ENCODE results near the gene YPEL5.
"Not testable (repeated sequence)": the region's sequence is repeated elsewhere in the genome, so short reads cannot be mapped to it uniquely, and the experiment has no call there.

Gene YPEL5

DNA sequence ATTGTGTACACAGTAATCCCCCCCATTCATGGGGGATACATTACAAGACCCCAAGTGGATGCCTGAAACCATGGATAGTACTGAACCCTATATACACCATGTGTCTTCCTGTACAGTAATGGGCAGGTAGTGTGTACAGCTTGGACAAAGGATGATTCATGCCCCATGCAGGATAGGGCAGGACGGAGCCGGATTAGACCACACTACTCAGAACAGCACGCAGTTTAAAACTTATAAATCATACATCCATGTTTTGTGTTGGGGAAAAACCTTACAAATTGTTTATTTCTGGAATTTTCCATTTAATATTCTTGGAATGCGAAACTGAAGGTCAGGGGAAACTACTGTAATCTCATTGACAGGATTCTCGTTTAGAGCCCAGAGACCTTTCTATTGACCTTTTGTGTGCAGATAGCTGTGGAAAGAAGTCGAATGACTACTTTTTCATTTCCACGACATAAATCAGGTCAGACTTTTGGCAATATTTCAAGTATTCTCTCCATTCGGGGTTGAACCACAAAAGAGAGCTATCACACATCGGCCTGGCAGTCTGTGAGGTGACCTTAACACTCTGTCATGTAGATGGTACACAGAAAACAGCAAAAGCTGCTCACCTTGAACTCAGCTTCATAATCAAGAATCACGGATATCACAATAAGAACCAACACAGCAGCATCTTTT lies 9.9 kb upstream of the YPEL5 start:
- DNase-seq (ENCODE audit: extremely low read depth in 1 of 2, low read depth in 1 of 2), result no peak

DNA sequence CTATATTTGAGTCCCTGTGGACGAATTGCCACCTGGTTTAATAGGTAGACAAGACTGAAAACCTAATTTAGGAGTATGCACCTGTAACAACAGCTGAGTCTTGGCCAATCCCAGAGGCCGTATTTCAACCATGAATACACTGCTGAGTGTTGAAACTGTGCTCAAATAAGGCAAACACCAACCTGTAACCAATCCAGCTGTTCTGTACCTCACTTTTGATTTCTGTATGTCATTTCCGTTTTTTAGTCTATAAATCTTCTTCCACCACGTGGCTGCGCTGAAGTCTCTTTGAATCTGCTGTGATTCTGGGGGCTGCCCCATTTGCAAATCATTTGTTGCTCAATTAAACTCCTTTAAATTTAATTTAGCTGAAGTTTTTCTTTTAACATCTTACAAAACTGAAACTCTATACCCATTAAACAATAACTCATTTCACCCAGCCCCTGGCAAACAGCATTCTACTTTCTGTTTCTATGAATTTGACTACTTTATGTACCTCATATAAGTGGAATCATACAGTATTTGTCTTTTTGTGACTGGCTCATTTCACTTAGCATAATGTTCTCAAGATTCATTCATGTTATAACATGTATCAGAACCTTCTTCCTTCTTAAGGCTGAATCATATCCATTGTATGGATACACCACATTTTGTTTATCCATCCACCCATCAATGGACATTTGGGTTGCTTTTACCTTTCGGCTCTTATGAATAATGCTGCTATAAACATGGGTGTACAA lies 7.5 kb upstream of the YPEL5 start:
- no peak for DNase-seq (ENCODE audit: extremely low read depth in 1 of 2, low read depth in 1 of 2)

DNA sequence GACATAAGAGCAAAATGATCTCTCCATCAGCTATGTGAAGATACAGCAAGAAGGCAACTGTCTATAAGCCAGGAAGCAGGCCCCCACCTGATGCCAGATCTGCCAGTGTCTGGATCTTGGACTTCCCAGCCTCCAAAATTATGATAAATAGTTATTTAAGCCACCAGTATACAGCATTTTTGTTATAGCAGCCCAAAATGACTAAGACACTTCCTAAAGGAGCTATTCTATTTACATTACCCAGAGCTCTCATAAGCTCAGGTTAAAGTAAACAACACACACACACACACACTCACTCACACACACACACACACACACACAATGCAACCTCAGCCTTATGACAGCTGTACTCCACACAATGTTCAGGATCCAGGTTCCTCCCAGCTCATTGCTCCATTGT lies 5.7 kb upstream of the YPEL5 start:
- no peak for DNase-seq (ENCODE audit: extremely low read depth in 1 of 2, low read depth in 1 of 2)

DNA sequence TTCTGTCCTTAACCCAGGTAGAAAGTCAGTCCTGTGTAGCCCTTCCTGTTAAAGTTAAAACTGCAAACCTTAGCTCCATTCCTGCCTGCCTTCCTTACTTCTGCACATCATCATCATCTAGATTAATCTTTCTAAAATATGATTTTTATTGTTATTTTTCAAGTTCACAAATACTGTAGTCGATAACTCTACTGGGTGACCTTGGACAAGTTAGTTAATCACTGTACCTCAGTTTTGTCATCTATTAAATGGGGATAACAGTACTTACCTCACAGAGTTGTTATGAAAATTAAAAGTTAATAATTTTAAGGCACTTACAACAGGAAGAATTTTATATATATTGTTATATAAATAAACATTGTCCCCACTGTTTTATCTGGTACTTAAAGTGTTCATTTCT lies 2.5 kb upstream of the YPEL5 start:
- no peak for DNase-seq (ENCODE audit: extremely low read depth in 1 of 2, low read depth in 1 of 2)

DNA sequence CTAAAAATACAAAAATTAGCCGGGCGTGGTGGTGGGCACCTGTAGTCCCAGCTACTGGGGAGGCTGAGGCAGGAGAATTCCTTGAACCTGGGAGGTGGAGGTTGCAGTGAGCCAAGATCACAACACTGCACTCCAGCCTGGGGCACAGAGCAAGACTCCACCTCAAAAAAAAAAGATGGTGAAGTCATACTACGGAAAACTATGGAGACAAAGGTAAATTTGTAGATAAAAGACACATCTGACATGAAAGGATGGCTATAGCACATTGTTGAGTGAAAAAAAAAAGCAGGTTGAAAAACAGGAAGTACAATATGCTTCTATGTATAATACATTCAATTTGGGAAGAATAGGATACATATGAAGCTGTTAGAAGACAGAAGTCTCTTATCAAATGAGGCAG lies 1.9 kb upstream of the YPEL5 start:
- DNase-seq (ENCODE audit: extremely low read depth in 1 of 2, low read depth in 1 of 2), result not testable (repeated sequence)

DNA sequence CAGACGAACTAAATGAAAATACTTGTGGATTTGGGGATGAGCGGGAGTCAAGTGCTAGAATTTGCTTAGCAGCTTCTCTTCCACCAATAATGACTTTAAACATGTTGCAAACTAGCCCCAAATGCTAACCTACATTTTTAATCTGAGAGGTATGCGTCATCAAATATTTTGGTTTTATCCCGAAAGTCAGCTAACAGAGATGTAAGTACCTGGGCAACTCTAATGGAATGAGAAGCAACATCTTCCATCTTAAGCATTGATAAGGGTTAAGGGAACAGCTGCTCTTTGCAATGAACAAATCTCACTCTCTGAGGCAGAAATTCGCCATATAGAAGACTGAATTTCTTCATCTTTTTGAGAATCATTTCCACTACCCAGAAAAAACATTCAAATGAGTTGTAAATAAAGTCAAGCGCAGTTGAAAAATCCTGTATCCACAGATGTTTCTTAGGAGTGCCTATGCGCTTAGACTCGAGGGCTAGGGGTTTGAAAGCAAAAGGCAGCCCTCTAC lies 926 bp upstream of the YPEL5 start:
- no peak for DNase-seq (ENCODE audit: extremely low read depth in 1 of 2, low read depth in 1 of 2)

DNA sequence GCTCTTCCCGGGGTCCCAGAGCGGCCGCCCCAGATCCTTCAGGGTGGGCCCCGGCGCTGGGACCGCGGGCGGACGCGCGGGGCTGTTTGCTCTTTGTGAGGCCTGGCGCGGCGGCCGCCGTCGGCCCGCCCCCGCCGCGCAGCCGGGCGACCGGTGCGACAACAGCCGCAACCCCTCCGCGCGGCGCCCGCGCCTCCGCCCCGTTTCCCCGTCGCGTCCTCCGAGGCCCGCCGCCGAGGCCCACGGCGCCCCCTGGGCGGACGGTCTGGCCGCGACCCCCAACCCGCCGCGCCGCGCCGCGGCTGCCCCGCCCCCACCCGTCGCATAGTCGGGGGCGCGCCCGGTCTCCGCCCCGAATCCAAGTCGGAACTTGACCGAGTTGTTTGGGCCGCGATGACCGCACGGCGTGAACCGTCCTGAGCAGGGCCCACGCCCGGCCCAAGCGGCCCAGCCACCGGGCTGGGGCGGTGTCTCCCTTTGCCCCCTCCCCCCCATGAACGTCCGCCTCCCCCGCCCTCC lies 448 bp downstream of the YPEL5 start:
- DNase-seq (ENCODE audit: extremely low read depth in 1 of 2, low read depth in 1 of 2), result no peak

DNA sequence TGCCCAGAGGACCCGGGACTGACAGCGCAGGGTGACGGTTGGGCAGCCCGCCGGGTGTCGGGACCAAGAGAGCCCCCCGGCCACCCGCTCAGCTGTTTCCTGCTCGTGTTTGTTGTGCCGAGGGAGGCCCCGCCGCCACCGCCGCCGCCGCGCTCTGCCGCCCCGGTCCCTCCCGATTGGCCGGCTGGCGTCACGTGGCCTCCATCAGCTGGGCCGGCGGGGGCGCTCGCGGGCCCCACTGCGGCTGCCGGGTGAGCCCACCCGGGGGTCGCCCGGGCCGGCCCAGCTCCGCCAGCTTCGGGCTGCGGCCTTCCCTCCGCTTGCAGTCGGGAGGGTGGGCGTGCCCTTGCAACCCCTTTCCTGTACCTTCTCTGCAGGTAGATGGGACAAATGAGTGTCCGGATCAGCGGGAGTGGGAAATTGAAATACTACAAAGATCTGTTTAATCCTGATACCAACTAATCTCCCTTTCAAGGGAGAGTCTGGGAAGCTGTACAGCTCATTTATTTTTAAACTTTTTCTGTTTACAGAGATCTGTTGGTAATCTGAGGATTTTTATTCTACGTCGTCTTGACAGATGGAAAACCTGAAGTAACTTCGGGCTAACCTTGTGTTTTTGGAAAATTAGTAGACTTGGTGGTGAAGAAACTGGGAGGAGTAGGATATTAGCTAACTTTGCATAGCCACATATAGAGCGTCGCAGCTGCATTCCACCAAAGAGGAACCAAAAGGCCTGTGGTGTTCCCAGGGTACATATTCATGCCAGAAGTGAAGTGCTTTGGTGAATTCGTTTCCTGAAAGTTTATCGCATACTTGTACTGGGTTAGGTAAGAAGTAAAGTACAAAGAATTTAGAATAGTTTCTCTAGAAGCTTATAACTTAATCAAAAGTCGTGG lies 1.2 kb downstream of the YPEL5 start:
- peak; percentile 27 to 68 for DNase-seq (ENCODE audit: extremely low read depth in 1 of 2, low read depth in 1 of 2)

DNA sequence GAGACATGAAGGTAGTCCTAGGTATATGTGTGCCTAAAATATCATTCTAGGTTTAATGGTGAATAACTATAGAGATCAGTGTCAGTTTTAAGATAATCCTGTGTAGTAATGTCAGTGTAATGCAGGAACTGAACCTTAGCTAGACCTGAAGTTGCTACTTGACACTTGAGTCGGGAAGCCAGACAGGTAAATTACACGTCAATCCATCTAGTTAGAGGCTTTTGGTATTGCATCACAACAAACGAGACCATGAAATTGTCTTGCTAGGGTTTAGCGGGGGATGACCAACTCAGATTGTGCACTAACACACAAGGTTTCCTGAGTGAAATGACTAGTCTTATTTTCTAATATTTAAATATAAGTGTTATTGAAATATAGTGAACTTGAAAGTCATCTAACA lies 2.0 kb downstream of the YPEL5 start:
- no peak for DNase-seq (ENCODE audit: extremely low read depth in 1 of 2, low read depth in 1 of 2)

DNA sequence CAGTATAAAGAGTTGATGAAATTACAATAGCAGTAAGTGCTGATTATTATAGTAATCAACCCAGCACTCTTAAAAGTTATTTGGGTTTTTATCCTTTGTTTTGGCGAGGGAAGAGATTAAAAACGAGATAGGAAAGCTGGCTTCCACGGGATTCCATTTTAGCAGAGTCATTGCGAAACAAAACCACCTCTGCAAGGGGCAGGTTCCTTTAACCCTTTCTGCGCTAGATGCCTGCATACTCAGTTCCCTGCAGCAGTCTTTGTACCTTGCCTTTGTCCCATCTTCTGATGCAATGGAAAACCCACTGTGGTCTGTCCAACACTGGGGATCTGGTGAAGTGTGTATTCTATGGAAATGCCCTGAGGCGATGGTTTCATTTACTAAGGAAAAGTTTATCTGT lies 2.7 kb downstream of the YPEL5 start:
- DNase-seq (ENCODE audit: extremely low read depth in 1 of 2, low read depth in 1 of 2), result no peak

DNA sequence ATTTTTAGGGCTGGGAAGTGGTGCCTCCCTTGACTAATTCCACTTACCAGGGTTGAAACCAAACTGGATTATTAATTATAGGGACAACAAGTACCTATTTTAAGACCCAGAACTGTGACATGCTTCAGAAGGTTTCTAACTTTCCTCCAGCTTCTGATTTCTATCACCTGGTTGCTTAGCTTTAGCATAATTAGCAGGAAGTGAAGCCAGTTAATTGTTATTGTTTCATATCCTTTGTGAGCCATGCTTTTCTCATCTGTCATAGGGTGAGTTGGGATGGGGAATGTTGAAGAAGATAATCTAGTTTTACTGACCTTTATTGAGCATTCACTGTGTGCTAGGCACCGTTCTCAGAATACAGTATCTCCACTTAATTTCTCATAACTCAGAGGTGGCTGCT lies 3.2 kb downstream of the YPEL5 start:
- no peak for DNase-seq (ENCODE audit: extremely low read depth in 1 of 2, low read depth in 1 of 2)

DNA sequence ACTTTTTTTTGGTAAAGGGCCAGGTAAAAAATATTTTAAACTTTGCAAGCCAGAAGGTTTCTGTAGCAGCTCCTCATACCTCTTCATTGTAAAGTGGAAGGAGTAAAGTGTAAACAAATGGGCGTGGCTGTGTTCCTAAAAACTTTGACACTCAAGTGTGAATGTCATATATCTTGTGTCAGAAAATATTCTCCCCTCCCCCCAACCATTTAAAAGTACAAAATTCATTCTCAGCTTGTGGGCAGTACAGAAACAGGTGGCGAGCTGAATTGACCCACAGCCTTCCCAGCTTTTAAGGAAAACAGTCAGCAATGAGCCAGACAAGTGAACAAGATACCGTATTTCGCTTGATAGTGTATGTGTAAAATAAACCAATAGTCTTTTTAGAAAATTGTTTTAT lies 4.0 kb downstream of the YPEL5 start:
- no peak for DNase-seq (ENCODE audit: extremely low read depth in 1 of 2, low read depth in 1 of 2)

DNA sequence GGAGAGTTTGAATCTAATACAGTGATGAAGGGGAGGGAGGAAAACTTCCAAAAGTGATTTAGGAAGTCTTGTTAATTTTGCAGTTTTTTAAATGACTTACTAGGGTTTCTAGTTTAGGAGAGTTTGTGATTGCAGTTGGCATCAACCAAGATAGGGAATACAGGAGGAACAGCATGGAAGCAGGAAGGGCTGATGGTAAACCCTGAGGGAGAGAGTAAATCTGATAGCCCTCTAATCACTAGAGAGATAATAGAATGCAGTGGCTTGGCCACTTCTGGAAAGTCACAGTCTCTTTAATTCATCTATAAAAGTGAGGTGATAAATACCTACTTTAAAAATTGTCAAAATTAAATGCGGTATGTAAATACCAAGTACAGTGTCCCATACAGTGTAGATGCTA lies 5.6 kb downstream of the YPEL5 start:
- DNase-seq (ENCODE audit: extremely low read depth in 1 of 2, low read depth in 1 of 2), result no peak

DNA sequence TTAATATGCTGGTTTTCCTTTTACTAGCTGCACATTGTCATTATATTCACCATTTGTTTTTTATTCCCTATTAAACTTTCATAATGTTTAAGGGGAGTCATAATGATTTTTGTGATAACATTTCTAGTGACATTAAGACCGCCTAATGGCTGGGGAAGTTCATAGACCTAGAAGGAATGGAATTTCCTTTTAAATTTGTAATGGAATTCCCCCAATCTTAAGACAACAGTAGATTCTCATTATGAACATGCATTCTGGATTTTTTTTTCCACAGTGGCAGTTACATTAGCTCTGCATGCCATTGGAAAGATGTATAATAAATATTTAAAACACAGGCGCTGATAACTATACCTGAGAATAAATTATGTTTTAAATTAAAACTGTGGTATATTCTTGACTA lies 8.4 kb downstream of the YPEL5 start:
- no peak for DNase-seq (ENCODE audit: extremely low read depth in 1 of 2, low read depth in 1 of 2)

DNA sequence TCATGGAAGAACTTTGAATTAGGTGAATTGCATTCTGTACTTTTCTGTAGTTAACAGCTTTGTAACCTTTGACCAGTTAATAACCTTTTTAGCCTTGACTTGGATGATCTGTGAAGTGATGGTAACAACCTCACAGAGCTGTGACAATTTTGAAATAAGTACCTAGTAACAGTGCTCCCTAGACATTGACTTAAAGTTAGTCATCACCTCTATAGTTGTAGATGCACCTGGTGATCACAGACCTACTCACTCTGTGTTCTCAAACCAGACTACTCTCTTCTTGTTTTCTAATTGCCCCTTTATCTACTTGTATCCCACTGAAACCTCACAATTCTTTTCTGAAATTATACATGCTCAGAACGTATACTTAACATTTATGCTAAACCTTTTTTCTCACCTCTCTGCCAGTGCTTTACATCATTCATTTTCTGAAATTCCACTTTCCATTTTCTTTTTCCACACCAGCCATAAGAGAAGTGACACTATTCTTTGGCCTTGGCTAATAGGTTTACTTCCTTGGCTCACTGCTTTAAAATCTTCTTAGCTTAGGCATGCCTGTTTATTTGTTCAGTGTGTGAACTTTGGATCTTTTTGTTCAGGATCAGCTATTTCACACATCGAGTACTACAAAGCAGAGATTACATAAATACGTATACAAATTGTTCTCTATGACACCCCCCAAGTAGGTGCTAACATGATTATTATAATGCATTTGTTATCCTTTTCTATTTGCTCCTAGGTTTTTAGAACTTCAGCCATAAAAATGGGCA lies 9.3 kb downstream of the YPEL5 start:
- DNase-seq (ENCODE audit: extremely low read depth in 1 of 2, low read depth in 1 of 2), result no peak

DNA sequence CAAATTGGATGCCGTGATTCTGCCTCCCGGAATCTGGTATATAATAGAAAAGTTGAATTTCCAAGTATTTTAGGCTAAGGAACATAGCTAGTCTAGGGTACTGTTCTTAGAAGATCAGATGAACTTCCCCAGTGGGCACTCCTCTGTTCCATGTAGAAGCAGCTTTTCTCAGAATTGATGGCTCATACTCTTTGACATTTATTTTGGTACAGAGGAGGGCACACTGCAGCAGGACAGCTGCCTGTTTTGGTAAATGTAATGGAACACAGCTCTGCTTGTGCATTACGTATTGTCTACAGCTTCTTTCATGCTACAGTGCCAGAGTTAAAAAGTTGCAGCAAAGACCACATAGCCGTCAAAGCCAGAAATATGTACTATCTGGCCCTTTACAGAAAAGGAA lies 10.8 kb downstream of the YPEL5 start:
- no peak for DNase-seq (ENCODE audit: extremely low read depth in 1 of 2, low read depth in 1 of 2)

DNA sequence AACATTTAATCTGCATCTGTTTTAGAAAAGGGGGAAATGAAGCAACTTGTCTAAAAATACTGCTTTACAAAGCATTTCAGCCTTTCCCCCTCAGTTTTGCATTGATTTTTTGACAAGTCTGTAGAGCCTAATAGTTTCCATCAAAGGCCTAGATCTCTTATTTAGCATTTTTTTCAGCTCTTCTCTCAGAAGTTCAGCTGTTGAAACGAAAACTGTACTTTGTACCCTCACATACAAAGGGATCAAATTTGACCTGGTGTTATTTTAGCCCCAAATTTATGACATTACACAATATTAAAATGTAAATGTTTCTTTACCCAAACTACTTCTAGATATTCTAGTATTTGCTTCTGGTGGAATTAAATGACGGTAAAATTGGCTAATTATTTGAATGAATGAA lies 13.0 kb downstream of the YPEL5 start:
- DNase-seq (ENCODE audit: extremely low read depth in 1 of 2, low read depth in 1 of 2), result no peak

DNA sequence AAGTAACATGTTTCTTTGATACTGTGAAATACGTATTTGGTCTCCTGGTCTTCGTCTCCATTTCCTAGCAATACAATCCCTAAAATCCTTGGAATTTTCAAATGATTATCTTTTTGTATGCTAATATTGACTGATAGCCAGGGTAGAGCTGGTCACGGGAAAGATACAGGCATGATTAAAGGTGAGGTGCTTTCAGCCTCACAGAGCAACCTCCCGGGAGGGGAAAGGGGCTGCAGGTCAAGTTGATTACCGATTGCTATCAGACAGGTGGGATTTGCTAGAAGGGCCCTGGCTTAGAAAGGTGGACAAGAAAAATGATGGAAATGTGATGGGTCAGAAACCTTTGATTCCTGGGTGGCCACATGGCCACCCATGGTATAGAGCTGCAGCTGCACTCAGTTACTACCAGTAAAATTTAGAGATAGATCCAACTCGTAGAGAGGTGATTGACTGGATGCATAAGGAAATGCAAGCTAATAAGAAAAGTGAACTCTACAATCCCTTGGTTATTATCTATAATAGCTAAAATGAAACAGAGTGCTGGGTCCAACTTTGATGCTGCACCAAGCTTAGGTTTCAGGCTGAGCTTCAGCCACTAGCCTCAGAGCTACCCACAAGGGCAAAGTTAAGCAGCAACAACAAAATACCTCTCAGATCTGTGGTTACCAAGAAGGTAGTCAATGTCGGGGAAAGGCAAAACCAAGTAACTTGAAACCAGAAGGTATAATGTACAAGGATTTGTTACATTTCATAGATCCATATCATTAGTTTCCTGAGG lies 15.3 kb downstream of the YPEL5 start:
- no peak for DNase-seq (ENCODE audit: extremely low read depth in 1 of 2, low read depth in 1 of 2)

DNA sequence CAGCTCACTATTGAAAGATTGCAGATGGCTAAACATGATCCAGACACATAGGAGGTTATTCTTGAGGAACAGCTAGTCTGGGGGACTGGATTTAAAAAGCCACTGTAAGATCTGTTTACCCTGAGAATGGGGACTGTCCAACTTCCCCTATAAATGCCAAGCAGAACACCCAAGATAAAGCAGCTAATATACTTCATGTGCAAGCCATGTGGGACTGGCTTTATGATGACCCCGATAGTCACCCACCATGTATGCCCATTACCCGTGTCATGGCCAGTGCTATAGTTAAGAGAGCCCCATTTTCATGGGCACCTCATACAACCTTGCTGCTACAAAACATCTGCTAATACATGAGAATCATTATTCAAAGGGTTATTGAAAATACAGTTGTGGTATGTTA lies 16.0 kb downstream of the YPEL5 start:
- no peak for DNase-seq (ENCODE audit: extremely low read depth in 1 of 2, low read depth in 1 of 2)

Measured in activated CD8-positive, alpha-beta memory T cell treated with anti-CD3 and anti-CD28 coated beads for 1 hour (primary cell).